ENCODE results near the gene HOXC10.

The HOXC10 gene

GRCh38 chr12:53981634-53982565, 3.0 kb upstream of the HOXC10 start:
- no peak for TF ChIP-seq CTCF (IDR thresholded peaks at IDR 0.05; ENCODE audit: insufficient read depth, low read length)
- Histone ChIP-seq H3K4me3 (replicated peaks; ENCODE audit: insufficient read depth, low read length) (no peak overlapping the region), H3K27me3 (ENCODE audit: insufficient read depth, poor library complexity, severe bottlenecking) (peaks cover 51% of the 10 kb centered on the region), H3K27ac (replicated peaks) (no peak overlapping the region)
- DNase-seq (ENCODE audit: low read depth in 1 of 2, low spot score in 1 of 2): no peak

- peaks cover 47% of the 10 kb centered on the region for H3K27me3 ChIP-seq (ENCODE audit: insufficient read depth, poor library complexity, severe bottlenecking)
- H3K27ac ChIP-seq (replicated peaks): peak overlapping the region; percentile 69
- no peak for TF ChIP-seq REST (IDR thresholded peaks at IDR 0.05; ENCODE audit: insufficient replicate concordance, low read depth)
- TF ChIP-seq SPI1 (IDR thresholded peaks at IDR 0.05; ENCODE audit: borderline replicate concordance, low read depth): no peak
- TF ChIP-seq POLR2AphosphoS5 (IDR thresholded peaks at IDR 0.05; ENCODE audit: low read depth): no peak
- TF ChIP-seq GABPA (IDR thresholded peaks at IDR 0.05; ENCODE audit: low read depth): no peak
- no peak for TF ChIP-seq CTCF (IDR thresholded peaks at IDR 0.05; ENCODE audit: insufficient read depth, low read length)
- no peak overlapping the region for H3K4me3 ChIP-seq (replicated peaks; ENCODE audit: insufficient read depth, low read length)
- DNase-seq (ENCODE audit: low read depth in 1 of 2, low spot score in 1 of 2): no peak
These were observed 2.0 kb upstream of the HOXC10 start for GRCh38 chr12:53982648-53983567.

GRCh38 chr12:53983568-53983949, 1.4 kb upstream of the HOXC10 start:
- no peak for TF ChIP-seq CTCF (IDR thresholded peaks at IDR 0.05; ENCODE audit: insufficient read depth, low read length)
- TF ChIP-seq POLR2AphosphoS5 (IDR thresholded peaks at IDR 0.05; ENCODE audit: low read depth): no peak
- TF ChIP-seq GABPA (IDR thresholded peaks at IDR 0.05; ENCODE audit: low read depth): no peak
- Histone ChIP-seq H3K27ac (replicated peaks) (peak overlapping the region; percentile 69), H3K27me3 (ENCODE audit: insufficient read depth, poor library complexity, severe bottlenecking) (peaks cover 46% of the 10 kb centered on the region), H3K4me3 (replicated peaks; ENCODE audit: insufficient read depth, low read length) (no peak overlapping the region)
- DNase-seq (ENCODE audit: low read depth in 1 of 2, low spot score in 1 of 2): peak in 1 of 2 experiments; percentile 62

- DNase-seq (ENCODE audit: low read depth in 1 of 2, low spot score in 1 of 2): no peak
- Histone ChIP-seq H3K27me3 (ENCODE audit: insufficient read depth, poor library complexity, severe bottlenecking) (peaks cover 41% of the 10 kb centered on the region), H3K27ac (replicated peaks) (peak overlapping the region; percentile 69), H3K4me3 (replicated peaks; ENCODE audit: insufficient read depth, low read length) (no peak overlapping the region)
- TF ChIP-seq SPI1 (IDR thresholded peaks at IDR 0.05; ENCODE audit: borderline replicate concordance, low read depth) (no peak), CTCF (IDR thresholded peaks at IDR 0.05; ENCODE audit: insufficient read depth, low read length) (no peak), REST (IDR thresholded peaks at IDR 0.05; ENCODE audit: insufficient replicate concordance, low read depth) (no peak), POLR2AphosphoS5 (IDR thresholded peaks at IDR 0.05; ENCODE audit: low read depth) (no peak)
These were observed 885 bp upstream of the HOXC10 start for GRCh38 chr12:53983950-53984572.
